GM23338 (cell line): ENCODE measurements around the gene TEX51. TPM values are rescaled to one million over a fixed set of nuclear protein-coding genes. Genes with fewer than 3 reads are reported as not detected.
A peak's percentile ranks its signal among the peaks of the same experiment; 100 is the strongest.

Experiments
- ATAC-seq: fragments of 200-7000 bp; cut with Tn5 transposase; 3 replicates; pipeline ENCODE4 v1.9.1; 2020
- DNase-seq: peaks from one replicate; pipeline ENCODE4 v3.0.0-alpha.2; 2015; ENCODE audit warnings: low spot score
- H2AFZ ChIP-seq: fragments of 200-600 bp; sonication (generic); 2 replicates; pipeline ENCODE4 v1.8.0; 2016; ENCODE audit warnings: antibody characterized with exemption, mild to moderate bottlenecking, moderate library complexity
- H3F3A ChIP-seq: fragments of 200-600 bp; sonication (generic); replicated peaks from 2 replicates; pipeline ENCODE4 v1.8.0; 2017; ENCODE audit warnings: antibody characterized with exemption, mixed run types, low read depth
- H3K27ac ChIP-seq: fragments of 200-600 bp; sonication (generic); 2 replicates; pipeline ENCODE4 v1.6.1; 2016; ENCODE audit warnings: low read depth
- H3K27me3 ChIP-seq: fragments of 200-600 bp; sonication (generic); 2 replicates; pipeline ENCODE4 v1.8.0; 2016; ENCODE audit warnings: mild to moderate bottlenecking, mixed run types, moderate library complexity; ENCODE audit not compliant: insufficient read depth
- H3K36me3 ChIP-seq: fragments of 200-600 bp; sonication (generic); 2 replicates; pipeline ENCODE4 v1.8.0; 2016; ENCODE audit warnings: mild to moderate bottlenecking; ENCODE audit not compliant: insufficient read depth
- H3K4me1 ChIP-seq: fragments of 200-600 bp; sonication (generic); 2 replicates; pipeline ENCODE4 v1.8.0; 2016; ENCODE audit warnings: mild to moderate bottlenecking, moderate library complexity; ENCODE audit not compliant: insufficient read depth
- H3K4me2 ChIP-seq: fragments of 200-600 bp; sonication (generic); 2 replicates; pipeline ENCODE4 v1.7.1; 2017; ENCODE audit warnings: mixed run types
- H3K4me3 ChIP-seq: fragments of 200-600 bp; sonication (generic); 2 replicates; pipeline ENCODE4 v1.6.1; 2016; ENCODE audit warnings: mixed run types
- H3K79me2 ChIP-seq: fragments of 200-600 bp; sonication (generic); replicated peaks from 2 replicates; pipeline ENCODE4 v1.8.0; 2017; ENCODE audit warnings: mild to moderate bottlenecking; ENCODE audit not compliant: insufficient read depth
- H3K9me2 ChIP-seq: fragments of 200-600 bp; sonication (generic); 2 replicates; pipeline ENCODE4 v1.8.0; 2017; ENCODE audit not compliant: insufficient read depth
- H4K20me1 ChIP-seq: fragments of 200-600 bp; sonication (generic); replicated peaks from 2 replicates; pipeline ENCODE4 v1.8.0; 2017; ENCODE audit warnings: mild to moderate bottlenecking; ENCODE audit not compliant: insufficient read depth
- H3K27ac Mint-ChIP-seq: 2 replicates; pipeline ENCODE4 v1.8.0; 2020; ENCODE audit warnings: inconsistent platforms, mild to moderate bottlenecking, moderate library complexity, mixed read lengths
- H3K27me3 Mint-ChIP-seq: 3 replicates; pipeline ENCODE4 v1.8.0; 2022; ENCODE audit warnings: low read depth, mild to moderate bottlenecking, moderate library complexity, mixed read lengths, inconsistent platforms; ENCODE audit not compliant: insufficient read depth, poor library complexity
- H3K36me3 Mint-ChIP-seq: 3 replicates; pipeline ENCODE4 v1.8.0; 2021; ENCODE audit warnings: low read depth, mild to moderate bottlenecking, inconsistent platforms, moderate library complexity, mixed read lengths
- H3K4me1 Mint-ChIP-seq: 3 replicates; pipeline ENCODE4 v1.8.0; 2020; ENCODE audit warnings: mild to moderate bottlenecking, inconsistent platforms, mixed read lengths
- H3K4me3 Mint-ChIP-seq: 3 replicates; pipeline ENCODE4 v1.8.0; 2021; ENCODE audit warnings: moderate library complexity, mild to moderate bottlenecking, inconsistent platforms, mixed read lengths
- H3K9me3 Mint-ChIP-seq: 3 replicates; pipeline ENCODE4 v1.8.0; 2020; ENCODE audit warnings: moderate library complexity, mild to moderate bottlenecking, inconsistent platforms, mixed read lengths
- CREB1 ChIP-seq: fragments of 250-450 bp; sonication (Bioruptor Pico); IDR thresholded peaks from 2 replicates; pipeline ENCODE4 v1.5.0; 2020; ENCODE audit warnings: low read depth, mild to moderate bottlenecking, moderate library complexity
- EZH2 ChIP-seq: fragments of 200-600 bp; sonication (generic); IDR thresholded peaks from one replicate; pipeline ENCODE4 v1.8.0; 2017; ENCODE audit warnings: antibody characterized with exemption, mild to moderate bottlenecking, low read depth; ENCODE audit not compliant: unreplicated experiment
- EZH2phosphoT487 ChIP-seq: fragments of 200-600 bp; sonication (generic); IDR thresholded peaks from one replicate; pipeline ENCODE4 v1.8.1; 2018; ENCODE audit warnings: antibody characterized with exemption; ENCODE audit not compliant: unreplicated experiment
- NANOG ChIP-seq: IDR thresholded peaks from 2 replicates; pipeline ENCODE4 v1.6.1; 2016; ENCODE audit warnings: antibody characterized with exemption, borderline replicate concordance
- ZNF114 ChIP-seq: fragments of 250-450 bp; sonication (Bioruptor Pico); IDR thresholded peaks from 2 replicates; pipeline ENCODE4 v1.5.0; 2020; ENCODE audit warnings: mild to moderate bottlenecking, moderate library complexity
- ZNF331 ChIP-seq: fragments of 250-450 bp; sonication (Bioruptor Pico); IDR thresholded peaks from 2 replicates; pipeline ENCODE4 v1.5.0; 2020; ENCODE audit warnings: low read depth, mild to moderate bottlenecking, moderate library complexity
- polyA plus RNA-seq: library from polyadenylated mRNA; unstranded; fragments of >200 nt; fragmentation: Nextera tagmentation; extraction: Ambion mirVana; gene quantifications from 2 replicates; pipeline ENCODE4 v1.2.1, GENCODE V29; 2016
- total RNA-seq: library from RNA; depleted of rRNA; stranded (reverse); fragments of >200 nt; shearing (Covaris generic); gene quantifications from 2 replicates; pipeline ENCODE4 v1.2.3, GENCODE V29; 2014
- TF ChIP-seq, protein P1 (sequence below), 2 experiments: fragments of 200-600 bp in 1 of 2; sonication (generic) in 1 of 2; conservative IDR thresholded peaks; 2 replicates each; pipeline versions ENCODE4 v1.5.1 to v1.6.1; 2016 to 2017; ENCODE audit warnings: antibody characterized with exemption in 2 of 2, low read depth in 2 of 2, mild to moderate bottlenecking in 2 of 2, moderate library complexity in 1 of 2
- TF ChIP-seq, protein P2 (sequence below): fragments of 250-450 bp; sonication (Bioruptor Pico); IDR thresholded peaks from 2 replicates; pipeline ENCODE4 v1.5.0; 2020; ENCODE audit warnings: mild to moderate bottlenecking, moderate library complexity
- TF ChIP-seq, protein P3 (sequence below): IDR thresholded peaks from one replicate; pipeline ENCODE4 v1.6.1; 2018; ENCODE audit warnings: antibody characterized with exemption; ENCODE audit not compliant: unreplicated experiment
- TF ChIP-seq, protein P4 (sequence below): IDR thresholded peaks from 2 replicates; pipeline ENCODE4 v1.6.1; 2016; ENCODE audit warnings: antibody characterized with exemption

Gene TEX51
- total and polyA plus RNA-seq, 2 experiments from 2014 or later = not detected

DNA sequence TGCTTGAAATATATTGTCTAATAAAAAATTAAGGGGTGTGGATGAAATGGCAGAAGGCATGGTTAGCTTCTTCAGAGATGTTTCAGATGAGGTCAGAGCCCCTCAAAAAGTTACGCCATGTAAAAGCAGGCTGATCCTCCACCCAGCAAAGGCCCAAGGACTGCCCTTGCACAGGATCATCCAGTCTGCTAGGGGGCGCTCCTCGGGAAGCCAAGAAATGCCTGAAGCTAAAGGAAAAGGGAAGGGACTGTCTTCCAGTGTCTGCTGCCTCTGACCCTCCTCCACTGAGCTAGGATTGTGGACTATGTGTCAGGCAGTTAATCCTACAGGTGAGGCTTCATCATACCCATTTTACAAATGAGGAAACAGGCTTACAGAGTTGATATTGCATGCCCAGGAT lies 33.8 kb upstream of the TEX51 start:
- Mint-ChIP-seq H3K36me3 (peaks cover 8% of the 10 kb centered on the region; the same call in 2 of the 3 replicates), H3K27ac (no peak overlapping the region), H3K27me3 (peaks cover 4% of the 10 kb centered on the region), H3K4me3 (no peak overlapping the region), H3K4me1 (no peaks in the 10 kb centered on the region), H3K9me3 (peaks cover 17% of the 10 kb centered on the region)
- TF ChIP-seq, protein P1, sequence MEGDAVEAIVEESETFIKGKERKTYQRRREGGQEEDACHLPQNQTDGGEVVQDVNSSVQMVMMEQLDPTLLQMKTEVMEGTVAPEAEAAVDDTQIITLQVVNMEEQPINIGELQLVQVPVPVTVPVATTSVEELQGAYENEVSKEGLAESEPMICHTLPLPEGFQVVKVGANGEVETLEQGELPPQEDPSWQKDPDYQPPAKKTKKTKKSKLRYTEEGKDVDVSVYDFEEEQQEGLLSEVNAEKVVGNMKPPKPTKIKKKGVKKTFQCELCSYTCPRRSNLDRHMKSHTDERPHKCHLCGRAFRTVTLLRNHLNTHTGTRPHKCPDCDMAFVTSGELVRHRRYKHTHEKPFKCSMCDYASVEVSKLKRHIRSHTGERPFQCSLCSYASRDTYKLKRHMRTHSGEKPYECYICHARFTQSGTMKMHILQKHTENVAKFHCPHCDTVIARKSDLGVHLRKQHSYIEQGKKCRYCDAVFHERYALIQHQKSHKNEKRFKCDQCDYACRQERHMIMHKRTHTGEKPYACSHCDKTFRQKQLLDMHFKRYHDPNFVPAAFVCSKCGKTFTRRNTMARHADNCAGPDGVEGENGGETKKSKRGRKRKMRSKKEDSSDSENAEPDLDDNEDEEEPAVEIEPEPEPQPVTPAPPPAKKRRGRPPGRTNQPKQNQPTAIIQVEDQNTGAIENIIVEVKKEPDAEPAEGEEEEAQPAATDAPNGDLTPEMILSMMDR (conservative IDR thresholded peaks at IDR 0.05; ENCODE audit: low read depth in 2 of 2) = peak; percentile 64 to 72
- TF ChIP-seq EZH2phosphoT487 = no peak
- TF ChIP-seq ZNF114 (CRISPR knock-in tag) = no peak
- ATAC-seq = peak; percentile 61; the same call in 2 of the 3 replicates
- no peaks in the 10 kb centered on the region for H3K36me3 ChIP-seq
- H3K4me3 ChIP-seq = no peak overlapping the region
- no peaks in the 10 kb centered on the region for H3K27me3 ChIP-seq
- no peak overlapping the region for H3K27ac ChIP-seq
- no peak overlapping the region for H3K4me2 ChIP-seq
- H3K9me2 ChIP-seq = no peaks in the 10 kb centered on the region
- H3K4me1 ChIP-seq = no peaks in the 10 kb centered on the region
- no peaks in the 10 kb centered on the region for H3K79me2 ChIP-seq
- H4K20me1 ChIP-seq = no peaks in the 10 kb centered on the region
- DNase-seq = peak; percentile 48
- H3F3A ChIP-seq = no peaks in the 10 kb centered on the region
- no peak overlapping the region for H2AFZ ChIP-seq

DNA sequence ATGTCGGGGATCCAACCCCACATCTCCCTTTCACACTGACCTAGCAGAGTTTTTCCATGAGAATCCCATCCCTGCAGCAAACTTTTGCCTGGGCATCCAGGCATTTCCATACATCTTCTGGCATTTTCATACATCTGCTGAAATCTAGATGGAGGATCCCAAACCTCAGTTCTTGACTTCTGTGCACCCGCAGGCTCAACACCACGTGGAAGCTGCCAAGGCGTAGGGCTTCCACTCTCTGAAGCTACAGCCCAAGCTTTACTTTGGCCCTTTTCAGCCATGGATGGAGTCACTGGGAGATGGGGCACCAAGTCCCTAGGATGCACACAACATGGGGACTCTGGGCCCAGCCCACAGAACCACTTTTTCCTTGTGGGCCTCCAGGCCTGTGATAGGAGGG lies 32.2 kb upstream of the TEX51 start:
- ATAC-seq = no peak
- Histone ChIP-seq H3K79me2 (no peaks in the 10 kb centered on the region), H3K9me2 (no peaks in the 10 kb centered on the region), H2AFZ (no peak overlapping the region), H3K36me3 (no peaks in the 10 kb centered on the region), H3K4me1 (no peaks in the 10 kb centered on the region), H3K4me3 (no peak overlapping the region), H3F3A (no peaks in the 10 kb centered on the region), H4K20me1 (no peaks in the 10 kb centered on the region), H3K27me3 (no peaks in the 10 kb centered on the region), H3K4me2 (no peak overlapping the region), H3K27ac (no peak overlapping the region)
- H3K27me3 Mint-ChIP-seq = no peaks in the 10 kb centered on the region
- H3K9me3 Mint-ChIP-seq = peaks cover 17% of the 10 kb centered on the region
- no peak overlapping the region for H3K27ac Mint-ChIP-seq
- DNase-seq = no peak
- no peaks in the 10 kb centered on the region for H3K4me1 Mint-ChIP-seq
- H3K4me3 Mint-ChIP-seq = no peak overlapping the region
- peaks cover 8% of the 10 kb centered on the region; the same call in 2 of the 3 replicates for H3K36me3 Mint-ChIP-seq
- TF ChIP-seq, protein P2, sequence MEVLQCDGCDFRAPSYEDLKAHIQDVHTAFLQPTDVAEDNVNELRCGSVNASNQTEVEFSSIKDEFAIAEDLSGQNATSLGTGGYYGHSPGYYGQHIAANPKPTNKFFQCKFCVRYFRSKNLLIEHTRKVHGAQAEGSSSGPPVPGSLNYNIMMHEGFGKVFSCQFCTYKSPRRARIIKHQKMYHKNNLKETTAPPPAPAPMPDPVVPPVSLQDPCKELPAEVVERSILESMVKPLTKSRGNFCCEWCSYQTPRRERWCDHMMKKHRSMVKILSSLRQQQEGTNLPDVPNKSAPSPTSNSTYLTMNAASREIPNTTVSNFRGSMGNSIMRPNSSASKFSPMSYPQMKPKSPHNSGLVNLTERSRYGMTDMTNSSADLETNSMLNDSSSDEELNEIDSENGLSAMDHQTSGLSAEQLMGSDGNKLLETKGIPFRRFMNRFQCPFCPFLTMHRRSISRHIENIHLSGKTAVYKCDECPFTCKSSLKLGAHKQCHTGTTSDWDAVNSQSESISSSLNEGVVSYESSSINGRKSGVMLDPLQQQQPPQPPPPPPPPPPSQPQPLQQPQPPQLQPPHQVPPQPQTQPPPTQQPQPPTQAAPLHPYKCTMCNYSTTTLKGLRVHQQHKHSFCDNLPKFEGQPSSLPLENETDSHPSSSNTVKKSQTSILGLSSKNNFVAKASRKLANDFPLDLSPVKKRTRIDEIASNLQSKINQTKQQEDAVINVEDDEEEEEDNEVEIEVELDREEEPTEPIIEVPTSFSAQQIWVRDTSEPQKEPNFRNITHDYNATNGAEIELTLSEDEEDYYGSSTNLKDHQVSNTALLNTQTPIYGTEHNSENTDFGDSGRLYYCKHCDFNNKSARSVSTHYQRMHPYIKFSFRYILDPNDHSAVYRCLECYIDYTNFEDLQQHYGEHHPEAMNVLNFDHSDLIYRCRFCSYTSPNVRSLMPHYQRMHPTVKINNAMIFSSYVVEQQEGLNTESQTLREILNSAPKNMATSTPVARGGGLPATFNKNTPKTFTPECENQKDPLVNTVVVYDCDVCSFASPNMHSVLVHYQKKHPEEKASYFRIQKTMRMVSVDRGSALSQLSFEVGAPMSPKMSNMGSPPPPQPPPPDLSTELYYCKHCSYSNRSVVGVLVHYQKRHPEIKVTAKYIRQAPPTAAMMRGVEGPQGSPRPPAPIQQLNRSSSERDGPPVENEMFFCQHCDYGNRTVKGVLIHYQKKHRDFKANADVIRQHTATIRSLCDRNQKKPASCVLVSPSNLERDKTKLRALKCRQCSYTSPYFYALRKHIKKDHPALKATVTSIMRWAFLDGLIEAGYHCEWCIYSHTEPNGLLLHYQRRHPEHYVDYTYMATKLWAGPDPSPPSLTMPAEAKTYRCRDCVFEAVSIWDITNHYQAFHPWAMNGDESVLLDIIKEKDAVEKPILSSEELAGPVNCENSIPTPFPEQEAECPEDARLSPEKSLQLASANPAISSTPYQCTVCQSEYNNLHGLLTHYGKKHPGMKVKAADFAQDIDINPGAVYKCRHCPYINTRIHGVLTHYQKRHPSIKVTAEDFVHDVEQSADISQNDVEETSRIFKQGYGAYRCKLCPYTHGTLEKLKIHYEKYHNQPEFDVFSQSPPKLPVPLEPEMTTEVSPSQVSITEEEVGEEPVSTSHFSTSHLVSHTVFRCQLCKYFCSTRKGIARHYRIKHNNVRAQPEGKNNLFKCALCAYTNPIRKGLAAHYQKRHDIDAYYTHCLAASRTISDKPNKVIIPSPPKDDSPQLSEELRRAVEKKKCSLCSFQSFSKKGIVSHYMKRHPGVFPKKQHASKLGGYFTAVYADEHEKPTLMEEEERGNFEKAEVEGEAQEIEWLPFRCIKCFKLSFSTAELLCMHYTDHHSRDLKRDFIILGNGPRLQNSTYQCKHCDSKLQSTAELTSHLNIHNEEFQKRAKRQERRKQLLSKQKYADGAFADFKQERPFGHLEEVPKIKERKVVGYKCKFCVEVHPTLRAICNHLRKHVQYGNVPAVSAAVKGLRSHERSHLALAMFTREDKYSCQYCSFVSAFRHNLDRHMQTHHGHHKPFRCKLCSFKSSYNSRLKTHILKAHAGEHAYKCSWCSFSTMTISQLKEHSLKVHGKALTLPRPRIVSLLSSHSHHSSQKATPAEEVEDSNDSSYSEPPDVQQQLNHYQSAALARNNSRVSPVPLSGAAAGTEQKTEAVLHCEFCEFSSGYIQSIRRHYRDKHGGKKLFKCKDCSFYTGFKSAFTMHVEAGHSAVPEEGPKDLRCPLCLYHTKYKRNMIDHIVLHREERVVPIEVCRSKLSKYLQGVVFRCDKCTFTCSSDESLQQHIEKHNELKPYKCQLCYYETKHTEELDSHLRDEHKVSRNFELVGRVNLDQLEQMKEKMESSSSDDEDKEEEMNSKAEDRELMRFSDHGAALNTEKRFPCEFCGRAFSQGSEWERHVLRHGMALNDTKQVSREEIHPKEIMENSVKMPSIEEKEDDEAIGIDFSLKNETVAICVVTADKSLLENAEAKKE (CRISPR knock-in tag) = no peak
- TF ChIP-seq, protein P3, sequence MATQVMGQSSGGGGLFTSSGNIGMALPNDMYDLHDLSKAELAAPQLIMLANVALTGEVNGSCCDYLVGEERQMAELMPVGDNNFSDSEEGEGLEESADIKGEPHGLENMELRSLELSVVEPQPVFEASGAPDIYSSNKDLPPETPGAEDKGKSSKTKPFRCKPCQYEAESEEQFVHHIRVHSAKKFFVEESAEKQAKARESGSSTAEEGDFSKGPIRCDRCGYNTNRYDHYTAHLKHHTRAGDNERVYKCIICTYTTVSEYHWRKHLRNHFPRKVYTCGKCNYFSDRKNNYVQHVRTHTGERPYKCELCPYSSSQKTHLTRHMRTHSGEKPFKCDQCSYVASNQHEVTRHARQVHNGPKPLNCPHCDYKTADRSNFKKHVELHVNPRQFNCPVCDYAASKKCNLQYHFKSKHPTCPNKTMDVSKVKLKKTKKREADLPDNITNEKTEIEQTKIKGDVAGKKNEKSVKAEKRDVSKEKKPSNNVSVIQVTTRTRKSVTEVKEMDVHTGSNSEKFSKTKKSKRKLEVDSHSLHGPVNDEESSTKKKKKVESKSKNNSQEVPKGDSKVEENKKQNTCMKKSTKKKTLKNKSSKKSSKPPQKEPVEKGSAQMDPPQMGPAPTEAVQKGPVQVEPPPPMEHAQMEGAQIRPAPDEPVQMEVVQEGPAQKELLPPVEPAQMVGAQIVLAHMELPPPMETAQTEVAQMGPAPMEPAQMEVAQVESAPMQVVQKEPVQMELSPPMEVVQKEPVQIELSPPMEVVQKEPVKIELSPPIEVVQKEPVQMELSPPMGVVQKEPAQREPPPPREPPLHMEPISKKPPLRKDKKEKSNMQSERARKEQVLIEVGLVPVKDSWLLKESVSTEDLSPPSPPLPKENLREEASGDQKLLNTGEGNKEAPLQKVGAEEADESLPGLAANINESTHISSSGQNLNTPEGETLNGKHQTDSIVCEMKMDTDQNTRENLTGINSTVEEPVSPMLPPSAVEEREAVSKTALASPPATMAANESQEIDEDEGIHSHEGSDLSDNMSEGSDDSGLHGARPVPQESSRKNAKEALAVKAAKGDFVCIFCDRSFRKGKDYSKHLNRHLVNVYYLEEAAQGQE = no peak
- TF ChIP-seq, protein P4, sequence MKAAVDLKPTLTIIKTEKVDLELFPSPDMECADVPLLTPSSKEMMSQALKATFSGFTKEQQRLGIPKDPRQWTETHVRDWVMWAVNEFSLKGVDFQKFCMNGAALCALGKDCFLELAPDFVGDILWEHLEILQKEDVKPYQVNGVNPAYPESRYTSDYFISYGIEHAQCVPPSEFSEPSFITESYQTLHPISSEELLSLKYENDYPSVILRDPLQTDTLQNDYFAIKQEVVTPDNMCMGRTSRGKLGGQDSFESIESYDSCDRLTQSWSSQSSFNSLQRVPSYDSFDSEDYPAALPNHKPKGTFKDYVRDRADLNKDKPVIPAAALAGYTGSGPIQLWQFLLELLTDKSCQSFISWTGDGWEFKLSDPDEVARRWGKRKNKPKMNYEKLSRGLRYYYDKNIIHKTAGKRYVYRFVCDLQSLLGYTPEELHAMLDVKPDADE = no peak
- TF ChIP-seq EZH2 (no peak), NANOG (no peak), CREB1 (CRISPR knock-in tag) (no peak), ZNF331 (no peak)
